GM19438 (cell line): Measurements from ENCODE around the gene CCL26.
"Not testable (repeated sequence)": the region's sequence is repeated elsewhere in the genome, so short reads cannot be mapped to it uniquely, and the experiment has no call there.

Experiments
- ATAC-seq: cut with Tn5 transposase; IDR thresholded peaks from one replicate; pipeline ENCODE4 v1.9.1; 2021; ENCODE audit warnings: low read depth; ENCODE audit not compliant: unreplicated experiment

The CCL26 gene

DNA sequence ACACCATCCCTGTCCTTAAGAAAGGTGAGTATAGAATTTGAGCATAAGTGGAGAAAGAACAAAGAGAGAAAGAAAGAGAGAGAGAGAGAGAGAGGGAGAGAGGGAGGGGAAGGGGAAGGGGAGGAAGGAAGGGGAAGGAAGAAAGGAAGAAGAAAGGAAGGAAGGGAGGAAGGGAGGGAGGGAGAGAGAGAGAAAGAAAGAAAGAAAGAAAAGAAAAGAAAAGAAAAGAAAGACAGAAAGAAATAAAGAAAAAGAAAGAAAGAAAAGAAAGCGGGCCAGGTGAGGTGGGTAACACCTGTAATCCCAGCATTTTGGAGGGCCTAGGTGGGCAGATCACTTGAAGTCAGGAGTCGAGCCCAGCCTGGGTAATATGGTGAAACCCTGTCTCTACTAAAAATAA lies 21.7 kb upstream of the CCL26 start:
- no peak for ATAC-seq

DNA sequence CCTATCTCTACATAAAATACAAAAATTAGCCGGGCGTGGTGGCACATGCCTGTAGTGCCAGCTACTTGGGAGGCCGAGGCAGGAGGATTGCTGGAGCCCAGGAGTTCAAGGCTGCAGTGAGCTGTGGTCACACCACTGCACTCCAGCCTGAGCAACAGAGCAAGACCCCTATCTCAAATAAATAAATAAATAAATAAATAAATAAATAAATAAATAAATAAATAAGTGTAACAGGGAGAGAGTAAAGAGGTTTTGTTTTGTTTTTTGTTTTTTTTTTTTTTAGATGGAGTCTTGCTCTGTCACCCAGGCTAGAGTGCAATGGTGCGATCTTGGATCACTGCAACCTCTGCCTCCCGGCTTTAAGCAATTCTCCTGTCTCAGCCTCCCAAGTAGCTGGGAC lies 20.6 kb upstream of the CCL26 start:
- not testable (repeated sequence) for ATAC-seq

DNA sequence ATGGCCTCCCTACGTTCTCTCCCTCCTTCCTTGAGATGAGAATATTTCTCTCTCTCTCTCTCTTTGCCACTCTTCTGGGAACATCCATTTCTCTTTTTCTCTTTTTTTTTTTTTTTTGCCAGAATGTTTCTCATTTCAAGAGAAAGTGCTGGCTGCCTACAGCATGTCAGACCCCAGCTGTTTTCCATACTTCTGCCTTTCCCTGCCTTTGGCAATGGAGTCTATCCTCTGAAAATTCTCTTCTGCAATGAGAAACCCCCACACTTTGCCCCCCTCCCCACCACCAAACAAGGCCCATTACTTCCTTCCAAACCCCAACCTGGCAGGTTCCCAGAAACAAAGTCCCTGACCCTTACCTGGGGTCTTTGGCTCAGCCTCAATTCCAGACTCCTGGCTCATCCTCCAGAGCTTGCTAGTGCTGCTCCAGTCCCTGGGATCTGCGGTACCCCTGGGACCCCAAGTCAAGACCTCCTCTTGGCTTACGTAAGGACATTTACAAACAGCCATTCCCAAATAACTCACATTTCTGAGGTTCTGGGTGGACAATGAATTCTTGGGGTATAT lies 17.4 kb upstream of the CCL26 start:
- ATAC-seq: no peak

DNA sequence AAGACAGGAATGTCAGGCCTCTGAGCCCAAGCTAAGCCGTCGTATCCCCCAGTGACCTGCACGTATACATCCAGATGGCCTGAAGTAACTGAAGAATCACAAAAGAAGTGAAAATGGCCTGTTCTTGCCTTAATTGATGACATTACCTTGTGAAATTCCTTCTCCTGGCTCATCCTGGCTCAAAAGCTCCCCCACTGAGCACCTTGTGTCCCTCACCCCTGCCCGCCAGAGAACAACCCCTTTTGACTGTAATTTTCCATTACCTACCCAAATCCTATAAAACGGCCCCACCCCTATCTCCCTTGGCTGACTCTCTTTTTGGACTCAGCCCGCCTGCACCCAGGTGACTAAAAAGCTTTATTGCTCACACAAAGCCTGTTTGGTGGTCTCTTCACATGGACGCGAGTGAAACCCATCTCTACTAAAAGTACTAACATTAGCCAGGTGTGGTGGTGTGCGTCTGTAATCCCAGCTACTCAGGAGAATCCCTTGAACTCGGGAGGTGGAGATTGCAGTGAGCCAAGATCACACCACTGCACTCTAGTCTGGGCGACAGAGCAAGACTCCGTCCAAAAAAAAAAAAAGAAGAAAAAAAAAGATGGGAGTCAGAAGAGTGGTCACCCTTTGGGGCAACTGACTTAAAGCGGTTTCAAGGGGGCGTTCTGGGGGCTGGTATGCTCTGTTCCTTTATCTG lies 16.3 kb upstream of the CCL26 start:
- not testable (repeated sequence) for ATAC-seq

DNA sequence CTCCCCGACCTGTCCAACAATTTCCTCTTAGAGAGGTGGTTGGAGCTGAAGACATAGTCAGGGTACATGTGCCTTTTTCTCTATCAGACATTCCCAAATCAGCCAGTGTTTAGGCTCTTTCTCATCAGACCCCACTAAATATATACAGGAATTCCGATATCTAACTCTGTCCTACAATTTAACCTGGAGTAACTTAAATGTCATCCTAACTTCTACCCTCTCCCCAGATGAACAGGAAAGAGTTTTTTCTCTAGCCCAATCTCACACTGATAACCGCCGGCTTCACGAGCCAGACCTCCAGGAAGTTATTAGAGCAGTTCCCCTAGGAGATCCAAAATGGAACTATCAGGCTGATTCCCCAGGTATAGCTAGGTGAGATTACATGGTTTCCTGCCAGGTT lies 11.0 kb upstream of the CCL26 start:
- ATAC-seq: not testable (repeated sequence)

DNA sequence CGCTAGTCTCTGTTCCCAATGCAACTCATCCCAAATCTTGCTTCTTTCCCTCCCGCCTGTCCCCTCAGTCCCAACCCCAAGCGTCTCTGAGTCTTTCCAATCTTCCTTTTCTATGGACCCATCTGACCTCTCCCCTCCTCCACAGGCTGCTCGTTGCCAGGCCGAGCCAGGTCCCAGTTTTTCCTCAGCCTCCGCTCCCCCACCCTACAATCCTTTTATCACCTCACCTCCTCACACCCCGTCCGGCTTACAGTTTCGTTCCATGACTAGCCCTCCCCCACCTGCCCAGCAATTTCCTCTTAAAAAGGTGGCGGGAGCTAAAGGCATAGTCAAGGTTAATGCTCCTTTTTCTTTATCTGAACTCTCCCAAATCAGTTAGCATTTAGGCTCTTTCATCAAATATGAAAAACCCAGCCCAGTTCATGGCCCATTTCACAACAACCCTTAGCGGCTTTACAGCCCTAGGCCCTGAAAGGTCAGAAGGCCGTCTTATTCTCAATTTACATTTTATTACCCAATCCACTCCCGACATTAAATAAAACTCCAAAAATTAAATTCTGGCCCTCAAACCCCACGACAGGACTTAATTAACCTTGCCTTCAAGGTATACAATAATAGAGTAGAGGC lies 8.7 kb upstream of the CCL26 start:
- not testable (repeated sequence) for ATAC-seq

DNA sequence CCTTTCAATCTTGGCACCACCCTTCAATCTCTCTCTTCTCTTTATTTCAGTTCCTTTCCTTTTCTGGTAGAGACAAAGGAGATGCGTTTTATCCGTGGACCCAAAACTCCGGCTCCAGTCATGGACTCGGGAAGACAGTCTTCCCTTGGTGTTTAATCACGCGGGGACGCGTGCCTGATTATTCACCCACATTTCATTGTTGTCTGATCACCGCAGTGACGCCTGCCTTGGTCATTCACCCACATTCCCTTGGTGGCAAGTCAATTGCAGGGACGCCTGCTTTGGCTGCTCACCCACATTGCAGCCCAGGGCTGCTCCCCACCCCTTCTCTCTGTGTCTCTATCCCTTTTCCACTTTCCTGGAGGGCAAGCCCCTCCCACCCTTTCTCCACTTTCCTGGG lies 7.5 kb upstream of the CCL26 start:
- not testable (repeated sequence) for ATAC-seq

DNA sequence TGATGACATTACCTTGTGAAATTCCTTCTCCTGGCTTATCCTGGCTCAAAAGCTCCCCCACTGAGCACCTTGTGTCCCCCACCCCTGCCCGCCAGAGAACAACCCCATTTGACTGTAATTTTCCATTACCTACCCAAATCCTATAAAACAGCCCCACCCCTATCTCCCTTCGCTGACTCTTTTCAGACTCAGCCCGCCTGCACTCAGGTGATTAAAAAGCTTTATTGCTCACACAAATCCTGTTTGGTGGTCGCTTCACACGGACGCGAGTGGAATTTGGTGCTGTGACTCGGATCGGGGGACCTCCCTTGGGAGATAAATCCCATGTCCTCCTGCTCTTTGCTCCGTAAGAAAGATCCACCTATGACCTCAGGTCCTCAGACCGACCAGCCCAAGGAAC lies 7.0 kb upstream of the CCL26 start:
- not testable (repeated sequence) for ATAC-seq

DNA sequence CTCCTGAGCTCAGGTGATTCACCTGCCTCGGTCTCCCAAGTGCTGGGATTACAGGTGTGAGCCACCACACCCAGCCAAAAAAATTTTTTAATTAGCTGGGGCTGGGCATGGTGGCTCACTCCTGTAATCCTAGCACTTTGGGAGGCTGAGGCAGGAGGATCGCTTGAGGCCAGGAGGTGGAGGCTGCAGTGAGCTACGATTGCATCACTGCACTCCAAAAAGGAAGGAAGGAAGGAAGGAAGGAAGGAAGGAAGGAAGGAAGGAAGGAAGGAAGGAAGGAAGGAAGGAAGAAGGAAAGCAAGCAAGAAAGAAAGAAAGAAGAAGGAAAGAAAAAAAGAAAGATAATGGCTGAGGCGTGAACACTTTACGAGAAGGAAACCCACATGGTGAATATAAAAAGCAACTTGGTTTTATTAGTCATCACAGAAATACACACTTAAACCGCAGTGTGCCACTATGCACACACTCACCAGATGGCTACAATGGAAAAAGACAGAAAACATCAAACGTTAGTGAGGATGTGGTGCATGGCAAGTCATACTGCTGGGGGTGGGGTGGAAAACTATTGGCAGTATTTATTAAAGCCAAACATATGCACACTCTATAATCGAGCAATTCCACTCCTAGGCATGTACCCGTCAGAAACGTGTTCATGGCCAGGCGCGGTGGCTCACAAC lies 4.4 kb upstream of the CCL26 start:
- no peak for ATAC-seq

DNA sequence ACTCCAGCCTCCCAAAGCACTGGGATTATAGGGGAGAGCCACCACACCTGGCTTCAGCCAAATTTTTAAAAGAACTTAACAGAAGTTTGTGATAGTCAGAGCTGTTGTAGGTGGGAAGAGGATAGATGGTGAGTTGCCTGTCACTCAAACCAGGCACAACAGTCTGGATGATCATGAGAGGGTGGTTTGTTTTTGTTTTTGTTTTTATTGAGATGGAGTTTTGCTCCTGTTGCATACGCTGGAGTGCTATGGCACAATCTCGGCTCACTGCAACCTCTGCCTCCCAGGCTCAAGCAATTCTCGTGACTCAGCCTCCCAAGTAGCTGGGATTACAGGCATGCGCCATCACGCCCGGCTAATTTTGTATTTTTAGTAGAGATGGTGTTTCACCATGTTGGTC lies 1.9 kb upstream of the CCL26 start:
- not testable (repeated sequence) for ATAC-seq

DNA sequence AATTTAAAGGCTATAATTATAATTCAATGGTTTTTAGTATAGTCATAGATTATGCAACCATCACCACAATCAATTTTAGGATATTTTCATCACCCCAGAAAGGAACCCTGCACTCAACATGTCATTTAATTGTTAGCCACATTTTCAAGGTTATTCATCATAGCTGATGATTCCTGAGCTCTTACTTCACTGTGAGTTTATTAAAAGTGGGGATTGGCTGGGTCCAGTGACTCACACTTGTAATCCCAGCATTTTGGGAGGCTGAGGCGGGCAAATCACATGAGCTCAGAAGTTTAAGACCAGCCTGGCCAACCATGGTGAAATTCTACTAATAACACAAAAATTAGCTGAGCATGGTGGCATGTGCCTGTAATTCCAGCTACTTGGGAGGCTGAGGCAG lies 787 bp downstream of the CCL26 start:
- ATAC-seq: no peak

DNA sequence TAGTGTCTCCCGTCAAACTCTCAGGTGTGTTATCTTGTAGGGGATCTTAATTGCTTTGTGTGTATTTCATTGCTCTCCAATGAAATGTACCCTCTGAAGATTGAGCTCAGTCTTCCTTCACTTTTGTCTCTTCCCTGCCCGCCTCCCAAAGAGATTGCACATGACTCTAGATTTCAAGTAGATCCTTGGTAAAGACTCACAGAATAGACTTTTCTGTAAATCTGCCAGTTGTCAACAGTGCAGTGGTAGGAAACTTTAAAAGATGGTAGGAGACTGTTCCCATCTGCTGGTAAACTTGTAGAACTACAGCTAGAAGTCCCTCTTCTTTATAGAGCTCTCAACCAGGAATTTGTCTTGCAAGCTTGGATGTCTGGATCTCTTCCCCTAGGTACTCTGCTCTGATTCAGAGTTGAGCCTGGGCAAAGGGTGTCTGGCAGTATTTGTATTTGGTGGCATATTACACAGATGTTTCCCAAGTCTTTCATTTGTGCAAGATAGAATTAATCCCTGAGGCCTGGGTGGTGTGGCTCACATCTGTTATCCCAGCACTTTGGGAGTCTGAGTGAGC lies 9.6 kb downstream of the CCL26 start:
- no peak for ATAC-seq

DNA sequence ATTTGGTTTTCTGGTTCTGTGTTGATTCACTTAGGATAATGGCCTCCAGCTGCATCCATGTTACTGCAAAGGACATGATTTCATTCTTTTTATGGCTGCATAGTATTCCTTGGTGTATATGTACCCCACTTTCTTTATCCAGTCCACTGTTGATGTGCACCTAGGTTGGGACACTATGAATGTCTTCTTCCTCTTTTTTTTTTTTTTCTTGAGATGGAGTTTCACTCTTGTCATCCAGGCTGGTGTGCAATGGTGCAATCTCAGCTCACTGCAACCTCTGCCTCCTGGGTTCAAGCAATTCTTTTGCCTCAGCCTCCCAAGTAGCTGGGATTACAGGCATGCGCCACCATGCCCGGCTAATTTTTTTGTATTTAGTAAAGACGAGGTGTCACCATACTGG lies 10.2 kb downstream of the CCL26 start:
- ATAC-seq: not testable (repeated sequence)

DNA sequence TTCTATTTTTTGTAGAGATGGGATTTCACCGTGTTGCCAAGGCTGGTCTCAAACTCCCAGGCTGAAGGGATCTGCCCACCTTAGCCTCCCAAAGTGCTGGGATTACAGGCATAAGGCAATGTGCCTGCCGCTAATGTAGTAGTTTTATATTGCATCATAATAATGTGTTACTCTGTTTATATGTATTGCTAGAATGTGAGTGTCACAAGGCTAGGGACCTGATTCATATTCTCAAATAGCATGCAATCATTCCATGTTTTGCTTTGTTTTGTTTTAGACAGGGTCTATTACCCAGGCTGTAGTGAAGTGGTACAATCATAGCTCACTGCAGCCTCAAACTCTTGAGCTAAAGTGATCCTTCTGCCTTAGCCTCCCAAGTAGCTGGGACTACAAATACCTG lies 13.5 kb downstream of the CCL26 start:
- no peak for ATAC-seq

DNA sequence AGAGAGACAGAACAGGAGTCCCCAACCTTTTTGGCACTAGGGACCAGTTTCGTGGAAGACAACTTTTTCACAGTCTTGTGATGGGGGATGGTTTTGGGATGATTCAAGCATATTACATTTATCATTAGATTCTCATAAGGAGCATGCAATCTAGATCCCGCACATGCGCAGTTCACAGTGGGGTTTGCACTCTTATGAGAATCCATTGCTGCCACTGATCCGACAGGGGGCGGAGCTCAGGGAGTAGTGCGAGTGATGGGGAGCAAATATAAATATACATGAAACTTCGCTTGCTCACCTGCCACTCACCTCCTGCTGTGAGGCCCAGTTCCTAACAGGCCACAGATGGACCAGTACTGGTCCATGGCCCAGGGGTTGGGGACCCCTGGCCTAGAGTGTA lies 14.2 kb downstream of the CCL26 start:
- ATAC-seq: no peak

DNA sequence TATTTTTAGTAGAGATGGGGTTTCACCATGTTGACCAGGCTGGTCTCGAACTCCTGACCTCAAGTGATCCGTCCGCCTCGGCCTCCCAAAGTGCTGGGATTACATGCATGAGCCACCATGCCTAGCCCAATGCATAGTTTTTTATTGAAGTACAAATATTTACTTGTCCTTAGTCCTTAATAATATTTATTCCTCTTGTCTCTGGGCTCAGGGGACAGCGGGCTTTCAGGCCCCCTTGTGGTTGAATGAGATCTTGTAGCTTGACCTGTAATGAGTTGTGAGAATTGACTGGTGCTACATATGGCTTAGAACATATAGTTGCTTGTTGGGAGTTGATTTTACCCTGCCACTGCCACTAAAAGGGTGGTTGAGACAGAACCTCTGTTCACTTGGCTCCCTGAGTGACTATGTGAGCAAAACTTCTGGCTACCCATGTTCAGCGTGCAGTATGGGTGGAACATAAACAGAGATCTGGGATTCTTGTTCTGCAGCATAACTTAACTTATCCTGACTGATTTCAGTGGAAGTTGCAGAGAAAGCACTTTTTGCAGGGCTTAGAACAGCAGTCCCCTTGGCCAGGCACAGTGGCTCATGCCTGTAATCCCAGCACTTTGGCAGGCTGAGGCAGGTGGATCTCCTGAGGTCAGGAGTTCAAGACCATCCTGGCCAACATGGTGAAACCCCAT lies 14.9 kb downstream of the CCL26 start:
- no peak for ATAC-seq

DNA sequence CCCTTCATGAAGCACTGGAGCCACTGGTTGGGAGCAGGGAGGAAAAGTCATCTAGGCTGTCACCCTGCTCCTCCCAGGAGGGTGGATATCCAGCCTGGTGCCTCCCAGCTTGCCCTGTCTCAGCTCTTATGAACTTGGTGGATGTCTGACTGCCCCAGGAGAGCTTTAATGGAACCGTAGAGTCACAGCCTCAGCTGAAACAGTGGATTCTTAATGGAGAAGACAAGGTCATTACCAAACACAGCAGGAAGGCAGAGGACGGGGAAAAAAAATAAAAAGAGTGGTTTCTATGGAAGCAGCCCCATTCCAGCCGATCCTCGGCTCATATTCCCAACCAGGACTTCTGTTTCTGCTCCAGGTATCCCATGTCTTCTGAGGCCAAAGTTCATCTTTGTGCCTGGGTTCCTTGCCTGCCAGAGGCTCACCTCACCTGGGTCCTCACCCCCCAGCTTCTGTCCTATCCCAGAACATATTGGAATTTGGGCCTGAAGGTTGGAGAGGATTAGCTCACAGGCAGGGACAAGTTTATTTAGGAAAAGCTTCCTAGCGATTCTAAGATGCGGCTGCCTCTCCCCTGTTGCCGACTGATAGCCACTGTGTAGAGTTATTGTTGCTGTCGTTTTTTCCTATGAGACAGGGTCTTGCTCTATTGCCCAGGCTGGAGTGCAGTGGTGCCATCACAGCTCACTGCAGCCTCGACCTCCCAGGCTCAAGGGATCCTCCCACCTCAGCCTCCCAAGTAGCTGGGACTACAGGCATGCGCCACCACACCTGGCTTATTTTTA lies 15.6 kb downstream of the CCL26 start:
- no peak for ATAC-seq

DNA sequence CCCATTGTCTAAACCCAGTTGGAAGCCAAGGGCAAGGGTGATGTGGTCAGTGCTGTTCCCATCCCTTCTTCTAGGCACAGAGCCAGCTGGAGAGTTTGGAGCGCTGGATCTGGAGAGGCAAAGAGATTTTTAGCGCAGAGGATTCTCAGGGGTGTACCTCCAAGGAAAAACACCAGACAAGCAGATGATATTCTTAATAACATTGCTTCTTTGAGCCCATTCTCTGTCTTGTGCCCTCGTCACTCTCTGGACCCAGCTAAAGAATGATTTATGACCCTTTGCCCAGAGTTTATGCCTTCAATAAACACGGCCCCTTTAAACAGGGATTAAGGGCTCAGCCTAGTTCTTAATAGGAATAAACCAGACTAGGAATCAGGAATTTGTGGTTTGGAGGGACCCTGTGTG lies 28.6 kb downstream of the CCL26 start:
- no peak for ATAC-seq

DNA sequence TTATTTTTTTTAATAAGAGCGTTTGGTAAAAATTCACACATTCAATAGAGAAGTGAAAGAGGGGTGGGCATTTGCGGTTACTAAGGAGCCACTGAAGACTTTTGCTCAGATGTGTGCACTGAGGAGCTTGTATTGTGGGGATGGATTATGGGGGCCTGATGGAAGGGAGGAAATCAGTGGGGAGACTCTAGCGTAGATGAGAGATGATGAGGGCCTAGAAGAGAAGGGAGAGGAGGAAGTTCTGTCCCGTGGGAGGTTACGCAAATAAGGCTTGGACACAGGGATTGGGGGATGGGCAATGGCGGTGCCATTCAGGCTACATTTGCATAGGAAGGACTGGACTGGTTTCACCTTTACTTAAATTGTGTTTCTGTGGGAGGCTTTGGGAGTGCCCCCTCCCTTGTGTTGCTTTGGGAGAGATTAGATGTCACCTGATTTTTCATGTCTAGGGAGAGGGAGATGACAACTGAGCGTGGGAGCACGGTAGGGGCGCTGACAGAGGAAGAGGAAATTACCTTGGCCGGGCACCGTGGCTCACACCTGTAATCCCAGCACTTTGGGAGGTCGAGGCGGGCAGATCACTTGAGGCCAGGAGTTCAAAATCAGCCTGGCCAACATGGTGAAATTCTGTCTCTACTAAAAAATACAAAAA lies 31.0 kb downstream of the CCL26 start:
- no peak for ATAC-seq
